ENCODE measurements around the gene CLIP1. TPM values are rescaled to one million over a fixed set of nuclear protein-coding genes. Genes with fewer than 3 reads are reported as not detected.

The CLIP1 gene
- total RNA-seq, 2 experiments from 2014 or later, result 75.6 to 76.5 TPM

DNA sequence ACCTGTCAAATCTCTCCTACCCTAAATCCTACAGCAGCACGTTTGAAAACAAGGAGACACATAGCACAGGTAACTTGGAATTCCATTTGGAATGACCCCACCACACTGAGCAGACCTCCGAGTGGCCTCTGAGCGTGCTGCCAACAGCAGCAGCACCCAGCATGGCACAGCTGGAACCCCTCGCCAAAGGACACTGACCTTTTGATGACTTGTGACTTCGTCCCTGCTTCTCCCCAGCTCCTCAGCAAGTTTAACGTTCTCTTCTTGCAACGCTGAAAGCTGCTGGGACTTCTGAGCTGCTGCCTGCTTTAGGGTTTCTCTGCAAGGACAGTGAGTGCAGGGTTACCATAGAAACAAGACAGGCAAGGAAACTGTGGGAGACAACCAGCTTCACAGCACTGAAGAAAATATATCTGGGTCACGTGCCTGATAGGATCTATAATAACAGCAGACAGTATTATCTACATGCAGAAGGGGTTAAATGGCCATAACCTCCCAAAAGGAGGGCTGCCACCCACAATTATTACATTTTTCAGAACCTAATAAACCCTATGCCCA is 112.8 kb downstream of the CLIP1 start:
- Mint-ChIP-seq H3K4me3 (no peak overlapping the region), H3K36me3 (ENCODE audit: low read depth) (peaks cover 15% of the 10 kb centered on the region), H3K4me1 (no peaks in the 10 kb centered on the region), H3K9me3 (no peaks in the 10 kb centered on the region), H3K27ac (no peak overlapping the region), H3K27me3 (no peaks in the 10 kb centered on the region)
- ChIA-PET CTCF (no interaction called here), POLR2A (no interaction called here)
- no peak for DNase-seq

GRCh38 chr12:122308811-122309210 is 113.7 kb downstream of the CLIP1 start:
- Mint-ChIP-seq H3K36me3 (ENCODE audit: low read depth) (peaks cover 15% of the 10 kb centered on the region), H3K4me1 (no peaks in the 10 kb centered on the region), H3K27me3 (no peaks in the 10 kb centered on the region), H3K4me3 (no peak overlapping the region), H3K9me3 (no peaks in the 10 kb centered on the region), H3K27ac (no peak overlapping the region)
- CTCF ChIA-PET, result interaction anchor here (0.5 kb wide), 1 partner anchor 127 kb away, joined by 3 read pairs; no protein-coding TSS in a partner anchor
- POLR2A ChIA-PET, result no interaction called here
- DNase-seq, result no peak

GRCh38 chr12:122306407-122306806 is 116.1 kb downstream of the CLIP1 start:
- no peaks in the 10 kb centered on the region for H3K4me1 Mint-ChIP-seq
- no peak overlapping the region for H3K27ac Mint-ChIP-seq
- H3K36me3 Mint-ChIP-seq (ENCODE audit: low read depth), result peaks cover 15% of the 10 kb centered on the region
- no peaks in the 10 kb centered on the region for H3K27me3 Mint-ChIP-seq
- ChIA-PET CTCF (interaction anchor here (0.6 to 1.8 kb wide), 8 partner anchors 11 to 1527 kb away, joined by 3 to 5 read pairs (median 3); no protein-coding TSS in a partner anchor), POLR2A (no interaction called here)
- no peak overlapping the region for H3K4me3 Mint-ChIP-seq
- no peak for DNase-seq
- no peaks in the 10 kb centered on the region for H3K9me3 Mint-ChIP-seq

DNA sequence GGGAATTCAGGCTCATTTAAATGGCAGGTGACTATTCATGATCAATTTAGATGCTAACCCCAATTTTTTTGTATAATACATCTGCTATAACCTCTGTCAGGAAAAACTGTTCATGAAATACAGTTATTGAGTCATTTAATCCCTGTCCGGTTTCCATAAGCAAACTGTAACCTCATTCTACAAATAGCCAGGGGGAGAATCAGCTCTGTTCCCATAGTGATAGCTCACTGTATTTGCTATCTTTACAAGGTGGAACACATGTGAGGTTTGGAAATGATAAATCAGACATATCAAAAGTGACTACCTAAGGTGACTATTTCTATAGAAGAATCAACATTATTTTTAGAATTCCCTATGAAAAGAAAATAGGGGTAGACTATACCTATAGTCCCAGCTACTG is 117.5 kb downstream of the CLIP1 start:
- Mint-ChIP-seq H3K36me3 (ENCODE audit: low read depth) (peaks cover 11% of the 10 kb centered on the region), H3K9me3 (no peaks in the 10 kb centered on the region), H3K4me3 (no peak overlapping the region), H3K27me3 (no peaks in the 10 kb centered on the region), H3K4me1 (no peaks in the 10 kb centered on the region), H3K27ac (no peak overlapping the region)
- DNase-seq, result no peak
- ChIA-PET POLR2A (no interaction called here), CTCF (interaction anchor here (1.0 to 1.8 kb wide), 4 partner anchors 8 to 77 kb away, joined by 3 read pairs; no protein-coding TSS in a partner anchor)

GRCh38 chr12:122303068-122303467 is 119.4 kb downstream of the CLIP1 start:
- H3K9me3 Mint-ChIP-seq, result no peaks in the 10 kb centered on the region
- H3K27me3 Mint-ChIP-seq, result no peaks in the 10 kb centered on the region
- no peak overlapping the region for H3K27ac Mint-ChIP-seq
- POLR2A ChIA-PET, result no interaction called here
- H3K4me3 Mint-ChIP-seq, result no peak overlapping the region
- peaks cover 8% of the 10 kb centered on the region for H3K36me3 Mint-ChIP-seq (ENCODE audit: low read depth)
- CTCF ChIA-PET, result no interaction called here
- DNase-seq, result no peak
- H3K4me1 Mint-ChIP-seq, result no peaks in the 10 kb centered on the region

DNA sequence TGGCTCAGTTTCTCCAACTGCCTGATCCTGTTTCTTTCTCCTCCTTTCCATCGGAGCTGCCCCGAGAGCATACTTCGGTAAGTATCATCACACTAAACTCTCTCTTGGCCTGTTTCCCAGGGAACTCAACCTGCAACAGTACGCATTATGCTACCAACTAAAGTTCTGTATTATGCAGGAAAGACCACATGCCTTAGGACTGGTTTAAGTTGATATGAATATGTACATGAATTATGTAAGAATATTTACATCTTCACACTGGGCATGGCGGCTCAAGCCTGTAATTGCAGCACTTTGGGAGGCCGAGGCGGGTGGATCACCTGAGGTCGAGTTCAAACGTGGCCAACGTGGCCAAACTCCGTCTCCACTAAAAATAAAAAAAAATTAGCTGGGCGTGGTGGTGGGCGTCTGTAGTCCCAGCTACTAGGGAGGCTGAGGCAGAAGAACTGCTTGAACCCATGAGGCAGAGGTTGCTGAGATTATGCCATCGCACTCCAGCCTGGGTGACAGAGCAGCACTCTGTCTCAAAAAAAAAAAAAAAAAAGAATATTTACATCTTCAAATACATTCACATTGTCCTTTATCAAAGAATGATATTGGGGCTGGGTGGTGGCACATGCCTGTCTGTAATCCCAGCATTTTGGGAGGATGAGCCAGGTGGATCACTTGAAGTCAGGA is 124.3 kb downstream of the CLIP1 start:
- Mint-ChIP-seq H3K9me3 (no peaks in the 10 kb centered on the region), H3K4me1 (peaks cover under 1% of the 10 kb centered on the region), H3K4me3 (no peak overlapping the region), H3K27me3 (no peaks in the 10 kb centered on the region), H3K36me3 (ENCODE audit: low read depth) (peaks cover 17% of the 10 kb centered on the region), H3K27ac (no peak overlapping the region)
- POLR2A ChIA-PET, result no interaction called here
- no peak for DNase-seq
- CTCF ChIA-PET, result interaction anchor here (1.5 kb wide), 2 partner anchors 7 to 24 kb away, joined by 3 read pairs; no protein-coding TSS in a partner anchor

GRCh38 chr12:122297494-122297893 is 125.0 kb downstream of the CLIP1 start:
- no peak overlapping the region for H3K4me3 Mint-ChIP-seq
- peaks cover 20% of the 10 kb centered on the region for H3K36me3 Mint-ChIP-seq (ENCODE audit: low read depth)
- CTCF ChIA-PET, result interaction anchor here (1.5 kb wide), 2 partner anchors 8 to 24 kb away, joined by 3 read pairs; no protein-coding TSS in a partner anchor
- DNase-seq, result no peak
- H3K4me1 Mint-ChIP-seq, result peaks cover 4% of the 10 kb centered on the region
- no peak overlapping the region for H3K27ac Mint-ChIP-seq
- POLR2A ChIA-PET, result no interaction called here
- H3K27me3 Mint-ChIP-seq, result no peaks in the 10 kb centered on the region
- no peaks in the 10 kb centered on the region for H3K9me3 Mint-ChIP-seq

DNA sequence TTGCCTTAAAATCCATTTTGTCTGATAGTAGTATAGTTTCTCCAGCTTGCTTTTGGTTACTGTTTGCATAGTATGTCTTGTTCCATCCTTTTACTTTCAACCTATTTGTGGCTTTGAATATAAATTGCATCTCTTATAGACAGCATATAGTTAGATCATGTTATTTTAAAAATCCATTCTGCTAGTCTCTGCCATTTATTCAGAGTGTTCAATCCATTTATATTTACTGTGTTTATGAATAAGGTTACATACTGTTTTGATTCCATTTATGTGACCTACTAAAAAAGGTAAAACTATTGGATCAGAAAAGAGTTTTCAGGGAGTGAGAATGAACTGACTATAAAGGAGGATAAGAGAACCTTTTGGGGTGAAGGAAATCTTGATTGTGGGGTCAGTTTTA is 126.6 kb downstream of the CLIP1 start:
- Mint-ChIP-seq H3K27ac (no peak overlapping the region), H3K4me3 (no peak overlapping the region), H3K27me3 (no peaks in the 10 kb centered on the region), H3K4me1 (peaks cover 4% of the 10 kb centered on the region), H3K36me3 (ENCODE audit: low read depth) (peaks cover 23% of the 10 kb centered on the region), H3K9me3 (no peaks in the 10 kb centered on the region)
- DNase-seq, result no peak
- POLR2A ChIA-PET, result no interaction called here
- CTCF ChIA-PET, result no interaction called here

GRCh38 chr12:122293081-122293480 is 129.4 kb downstream of the CLIP1 start:
- Mint-ChIP-seq H3K9me3 (no peaks in the 10 kb centered on the region), H3K27me3 (no peaks in the 10 kb centered on the region), H3K4me3 (no peak overlapping the region), H3K4me1 (peaks cover 8% of the 10 kb centered on the region), H3K36me3 (ENCODE audit: low read depth) (peaks cover 21% of the 10 kb centered on the region), H3K27ac (no peak overlapping the region)
- CTCF ChIA-PET, result interaction anchor here (1.4 kb wide), 1 partner anchor 27 kb away, joined by 3 read pairs; no protein-coding TSS in a partner anchor
- POLR2A ChIA-PET, result no interaction called here
- DNase-seq, result no peak

DNA sequence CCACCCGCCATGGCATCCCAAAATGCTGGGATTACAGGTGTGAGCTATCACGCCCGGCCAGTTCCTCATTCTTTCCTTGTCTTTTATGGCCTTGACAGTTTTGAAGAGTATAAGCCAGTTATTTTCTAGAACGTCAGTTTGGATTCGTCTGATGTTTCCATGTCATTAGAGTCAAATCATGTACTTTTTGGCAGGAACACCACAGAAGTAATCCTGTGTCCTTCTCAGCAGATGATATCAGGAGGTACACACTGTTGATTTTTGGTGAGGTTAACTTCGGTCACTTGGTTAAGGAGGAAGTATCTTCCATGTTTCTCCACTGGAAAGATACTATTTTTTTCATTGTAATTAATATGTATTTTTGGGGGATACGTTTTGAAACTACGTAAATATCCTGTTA is 131.0 kb downstream of the CLIP1 start:
- peaks cover 15% of the 10 kb centered on the region for H3K36me3 Mint-ChIP-seq (ENCODE audit: low read depth)
- H3K4me3 Mint-ChIP-seq, result no peak overlapping the region
- no peaks in the 10 kb centered on the region for H3K27me3 Mint-ChIP-seq
- ChIA-PET POLR2A (no interaction called here), CTCF (no interaction called here)
- no peak overlapping the region for H3K27ac Mint-ChIP-seq
- H3K4me1 Mint-ChIP-seq, result peaks cover 8% of the 10 kb centered on the region
- no peak for DNase-seq
- H3K9me3 Mint-ChIP-seq, result no peaks in the 10 kb centered on the region

GRCh38 chr12:122283680-122284079 is 138.8 kb downstream of the CLIP1 start:
- H3K27ac Mint-ChIP-seq, result no peak overlapping the region
- H3K36me3 Mint-ChIP-seq (ENCODE audit: low read depth), result peaks cover 5% of the 10 kb centered on the region
- no peak for DNase-seq
- POLR2A ChIA-PET, result no interaction called here
- H3K4me3 Mint-ChIP-seq, result no peak overlapping the region
- CTCF ChIA-PET, result no interaction called here
- H3K27me3 Mint-ChIP-seq, result no peaks in the 10 kb centered on the region
- H3K9me3 Mint-ChIP-seq, result no peaks in the 10 kb centered on the region
- H3K4me1 Mint-ChIP-seq, result peaks cover 4% of the 10 kb centered on the region

DNA sequence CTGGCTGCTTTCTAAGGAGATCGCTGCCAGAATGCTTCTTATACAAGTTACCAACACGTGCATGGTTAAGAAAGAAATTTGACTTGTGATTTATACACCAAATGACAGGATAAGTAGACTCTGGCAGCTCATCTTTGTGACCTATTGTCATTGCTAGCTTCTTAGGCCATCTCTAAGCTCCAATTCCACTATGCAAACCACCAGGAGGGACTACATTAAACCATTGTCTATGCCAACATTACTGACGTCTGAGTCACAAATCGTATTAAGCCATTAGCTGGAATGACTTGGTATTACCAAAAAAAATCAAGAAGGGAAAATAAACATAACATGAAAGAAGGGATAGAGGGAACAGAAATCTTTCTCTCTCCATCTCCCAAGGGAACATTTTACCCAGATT is 140.4 kb downstream of the CLIP1 start:
- Mint-ChIP-seq H3K4me1 (no peaks in the 10 kb centered on the region), H3K36me3 (ENCODE audit: low read depth) (peaks cover 5% of the 10 kb centered on the region), H3K27me3 (no peaks in the 10 kb centered on the region), H3K9me3 (no peaks in the 10 kb centered on the region), H3K4me3 (no peak overlapping the region), H3K27ac (no peak overlapping the region)
- DNase-seq, result no peak
- ChIA-PET CTCF (interaction anchor here (0.6 to 1.0 kb wide), 4 partner anchors 13 to 488 kb away, joined by 3 to 4 read pairs (median 3); no protein-coding TSS in a partner anchor), POLR2A (interaction anchor here (0.8 kb wide), 1 partner anchor 218 kb away, joined by 4 read pairs; the partner anchor contains the start of gene ZCCHC8)

GRCh38 chr12:122276242-122276641 is 146.2 kb downstream of the CLIP1 start:
- POLR2A ChIA-PET, result no interaction called here

More at GRCh38 chr12:122276242-122276641, 146.2 kb downstream of the CLIP1 start:
- DNase-seq, result no peak
- no peak overlapping the region for H3K4me3 Mint-ChIP-seq
- H3K9me3 Mint-ChIP-seq, result no peaks in the 10 kb centered on the region
- no peak overlapping the region for H3K27ac Mint-ChIP-seq
- H3K27me3 Mint-ChIP-seq, result no peaks in the 10 kb centered on the region
- H3K36me3 Mint-ChIP-seq (ENCODE audit: low read depth), result peaks cover 19% of the 10 kb centered on the region
- CTCF ChIA-PET, result interaction anchor here (0.6 kb wide), 1 partner anchor 37 kb away, joined by 3 read pairs; no protein-coding TSS in a partner anchor
- no peaks in the 10 kb centered on the region for H3K4me1 Mint-ChIP-seq

Measured in activated CD4-positive, alpha-beta T cell treated with anti-CD3 and anti-CD28 coated beads, Interleukin-2, amount 10 ng/mL, durations not matched to agents 7 days and 5 days (primary cell).